ENCODE data around the gene TBC1D3K.
"Not testable (repeated sequence)": the region's sequence is repeated elsewhere in the genome, so short reads cannot be mapped to it uniquely, and the experiment has no call there.

The TBC1D3K gene

DNA sequence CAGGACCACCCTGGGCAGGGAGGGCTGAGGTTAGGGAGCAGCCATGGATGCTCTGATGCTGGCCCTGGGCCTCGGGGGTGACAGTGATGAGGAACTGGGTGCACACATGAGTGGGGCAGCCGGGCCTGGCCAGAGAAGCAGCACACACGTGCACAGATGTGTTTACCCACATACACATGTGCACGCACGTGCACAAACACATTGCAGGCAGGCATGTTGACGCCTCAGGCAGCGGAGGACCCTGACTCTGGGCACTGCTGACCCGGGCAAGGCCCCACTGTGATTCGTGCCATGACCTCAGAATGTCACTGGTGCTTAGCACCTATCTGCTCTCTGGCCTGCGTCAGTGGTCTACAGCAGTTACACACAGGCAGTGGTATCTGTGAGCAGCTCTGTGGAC lies at the start of gene TBC1D3K:
TBC1D3K (plus strand) TSS at position 301 of the 400 bp plus-strand sequence. CDS start 1,585 bp downstream, outside the sequence.
- DNase-seq = not testable (repeated sequence)

GRCh38 chr17:37884516-37884915 lies 39.7 kb upstream of the TBC1D3K start:
- DNase-seq = no peak

DNA sequence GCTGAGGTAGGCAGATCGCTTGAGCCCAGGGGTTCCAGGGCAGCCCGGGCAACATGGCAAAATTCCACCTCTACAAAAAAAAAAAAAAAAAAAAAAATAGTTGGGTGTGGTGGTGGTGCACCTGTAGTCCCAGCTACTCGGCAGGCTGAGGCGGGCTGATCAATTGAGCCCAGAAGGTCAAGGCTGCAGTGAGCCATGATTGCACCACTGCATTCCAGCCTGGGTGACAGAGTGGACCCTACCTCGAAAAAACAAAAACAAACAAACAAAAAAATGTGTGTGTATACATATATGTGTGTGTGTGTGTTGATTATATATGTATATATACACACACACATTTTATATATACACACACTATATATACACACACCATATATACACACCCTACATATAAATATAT lies 39.1 kb upstream of the TBC1D3K start:
- DNase-seq = no peak

DNA sequence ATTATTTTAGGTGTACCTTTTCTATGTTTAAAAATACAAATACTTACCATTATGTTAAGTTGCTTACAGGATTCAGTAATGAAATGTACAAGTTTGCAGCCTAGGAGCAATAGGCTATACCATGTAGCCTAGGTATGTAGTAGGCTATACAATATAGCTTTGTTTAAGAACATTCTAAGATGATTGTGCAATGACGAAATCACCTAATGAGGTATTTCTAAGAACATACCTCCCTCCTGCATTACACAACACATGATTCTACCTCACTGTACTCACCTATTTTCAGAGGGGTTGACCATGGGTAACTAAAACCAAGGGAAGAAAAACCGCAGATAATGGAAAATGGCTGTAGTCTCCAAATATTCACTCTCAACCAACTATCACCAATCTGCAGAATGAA lies 35.3 kb upstream of the TBC1D3K start:
- no peak for DNase-seq

DNA sequence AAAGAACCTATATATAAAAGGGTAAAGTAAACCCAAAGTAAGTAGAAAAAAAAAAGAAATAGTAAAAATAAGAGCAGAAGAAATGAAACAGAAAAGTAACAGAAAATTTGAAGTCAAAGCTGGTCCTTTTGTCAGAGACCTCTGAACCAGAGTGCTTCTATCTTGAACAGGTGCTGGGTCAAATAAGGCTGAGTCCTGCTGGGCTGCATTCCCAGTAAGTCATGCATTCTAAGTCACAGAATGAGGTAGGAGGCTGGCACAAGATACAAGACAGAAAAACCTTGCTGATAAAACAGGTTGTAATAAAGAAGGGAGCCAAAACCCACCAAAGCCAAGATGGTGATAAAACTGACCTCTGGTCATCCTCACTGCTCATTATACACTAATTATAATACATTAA lies 27.3 kb upstream of the TBC1D3K start:
- DNase-seq = not testable (repeated sequence)
